ENCODE data around the gene B3GAT1. TPM values are rescaled to one million over a fixed set of nuclear protein-coding genes. Genes with fewer than 3 reads are reported as not detected.
"Not testable (repeated sequence)": the region's sequence is repeated elsewhere in the genome, so short reads cannot be mapped to it uniquely, and the experiment has no call there.

The B3GAT1 gene
- polyA plus RNA-seq, 4 donors: 2.5 to 5.5 (median 4.1) TPM

- DNase-seq (ENCODE audit: low read depth in 4 of 4, low spot score in 2 of 4): no peak
Observed at GRCh38 chr11:134358856-134359490, 53.1 kb downstream of the B3GAT1 start.

DNA sequence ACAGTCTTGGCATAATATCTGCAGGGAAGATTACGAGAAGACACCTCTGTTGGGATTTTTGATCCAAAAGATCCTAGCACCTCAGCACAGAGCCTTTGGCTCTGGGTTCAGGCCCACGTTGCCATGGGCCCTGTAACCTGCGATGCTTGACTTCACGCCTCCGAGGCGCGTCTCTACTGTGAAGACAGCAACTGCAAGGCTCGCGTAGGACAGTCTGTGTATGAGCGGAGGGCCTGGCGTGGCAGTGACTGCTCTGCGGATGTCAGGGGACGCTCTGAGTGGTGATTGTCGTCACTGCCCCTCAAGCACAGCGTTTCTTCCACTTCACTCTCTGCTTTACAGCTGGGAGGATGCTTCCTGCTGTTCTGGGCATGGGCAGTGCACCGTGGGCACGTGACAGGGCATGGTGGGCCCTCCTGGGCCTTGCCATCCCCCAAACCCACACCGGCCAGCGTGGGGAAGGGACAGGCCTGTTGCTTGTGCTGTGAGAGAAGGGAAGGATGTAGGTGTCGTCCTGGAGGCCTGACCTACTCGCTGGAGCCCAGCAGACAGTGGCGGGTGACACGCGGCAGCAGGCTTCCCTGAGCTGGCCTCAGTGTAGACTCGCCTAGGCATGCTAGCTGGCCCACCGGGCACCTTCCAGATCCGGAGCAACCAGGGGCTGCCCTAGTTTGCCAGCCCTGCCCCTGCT is 53.7 kb downstream of the B3GAT1 start:
- DNase-seq (ENCODE audit: low read depth in 4 of 4, low spot score in 2 of 4): no peak

- no peak for DNase-seq (ENCODE audit: low read depth in 4 of 4, low spot score in 2 of 4)
Observed at GRCh38 chr11:134357545-134357839, 54.5 kb downstream of the B3GAT1 start.

- no peak for DNase-seq (ENCODE audit: low read depth in 4 of 4, low spot score in 2 of 4)
Observed at GRCh38 chr11:134356656-134357544, 55.1 kb downstream of the B3GAT1 start.

DNA sequence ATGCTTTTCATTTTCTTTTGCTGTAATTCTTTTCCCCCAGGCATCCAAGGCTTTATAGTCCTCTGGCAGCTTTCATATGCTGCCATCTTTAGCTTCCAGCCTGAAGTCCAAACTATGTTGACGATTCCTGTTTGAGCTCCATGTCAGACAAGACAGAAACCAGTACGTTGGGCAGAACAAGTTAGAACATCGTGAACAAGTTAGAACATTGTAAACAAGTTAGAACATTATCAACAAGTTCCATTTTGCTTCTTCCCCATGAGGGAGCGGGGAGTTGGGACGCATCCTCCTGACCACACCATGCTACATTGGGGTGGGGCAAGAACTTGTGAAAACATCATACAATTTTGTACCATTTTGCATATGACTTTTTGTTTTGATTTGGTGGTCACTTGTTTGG is 56.4 kb downstream of the B3GAT1 start:
- DNase-seq (ENCODE audit: low read depth in 4 of 4, low spot score in 2 of 4): no peak

DNA sequence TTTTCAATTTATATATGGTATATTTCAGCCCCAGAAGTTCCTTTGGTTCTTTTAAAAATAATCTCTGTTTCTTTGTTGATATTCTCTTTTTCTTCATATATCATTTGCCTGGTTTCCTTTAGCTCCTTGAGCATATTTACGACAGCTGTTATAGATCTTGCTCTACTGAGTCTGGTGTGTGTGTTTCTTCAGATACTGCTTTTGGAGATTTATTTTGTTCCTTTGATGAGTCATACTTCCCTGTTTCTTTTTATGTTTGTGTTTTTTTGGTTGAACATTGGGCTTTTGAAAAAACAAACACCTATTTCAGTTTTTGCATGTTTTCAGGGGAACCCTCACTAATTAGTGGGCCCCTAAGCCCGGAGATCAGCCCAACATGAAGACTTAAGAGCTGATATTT is 56.9 kb downstream of the B3GAT1 start:
- DNase-seq (ENCODE audit: low read depth in 4 of 4, low spot score in 2 of 4): no peak

GRCh38 chr11:134352111-134352510 is 59.9 kb downstream of the B3GAT1 start:
- no peak for DNase-seq (ENCODE audit: low read depth in 4 of 4, low spot score in 2 of 4)

DNA sequence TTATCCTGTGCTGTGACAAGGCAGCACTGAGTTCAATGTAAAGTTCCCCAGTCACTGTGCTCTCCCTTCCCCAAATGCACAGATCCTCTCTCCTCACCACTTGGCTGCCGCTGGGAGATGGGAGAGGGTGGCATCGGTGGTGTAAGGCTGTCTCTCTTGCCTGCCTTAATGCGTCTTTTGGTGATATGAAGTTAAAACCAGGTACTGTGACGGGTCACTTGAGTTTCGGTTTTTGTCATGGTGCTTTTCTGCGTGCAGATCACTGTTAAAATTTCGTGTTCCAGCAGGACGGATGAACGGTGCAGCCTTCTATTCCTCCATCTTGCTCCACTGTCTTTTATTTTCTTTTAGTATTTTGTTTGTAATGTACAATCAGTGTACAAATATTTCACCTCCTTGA is 61.7 kb downstream of the B3GAT1 start:
- no peak for DNase-seq (ENCODE audit: low read depth in 4 of 4, low spot score in 2 of 4)

DNA sequence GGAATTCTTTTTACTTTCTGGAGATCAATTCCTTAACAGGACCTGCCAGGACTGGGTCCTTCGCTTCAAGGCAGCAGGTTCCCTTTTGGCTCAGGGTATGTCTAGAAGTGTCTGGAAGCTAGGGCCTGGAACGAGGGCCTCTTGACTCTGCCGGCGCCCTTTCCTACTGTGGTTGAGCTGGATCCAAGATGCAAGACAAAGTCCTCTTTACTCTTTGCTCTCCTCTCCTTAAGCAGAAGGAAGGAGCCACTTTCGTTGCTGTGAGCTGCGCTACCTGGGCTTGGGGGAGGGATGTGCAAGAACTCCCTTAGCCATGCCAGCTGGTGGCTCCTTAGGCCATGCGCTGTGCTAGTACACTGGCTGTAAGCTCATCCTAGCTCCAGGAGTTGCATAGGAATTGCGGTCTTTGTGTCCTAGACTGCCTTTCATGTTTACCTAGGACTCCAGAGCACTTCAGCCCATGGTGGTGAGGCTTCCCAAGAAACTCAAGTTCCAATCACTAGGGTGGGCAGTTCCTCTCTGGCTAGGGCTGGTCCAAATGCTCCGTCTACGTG is 62.2 kb downstream of the B3GAT1 start:
- no peak for DNase-seq (ENCODE audit: low read depth in 4 of 4, low spot score in 2 of 4)

GRCh38 chr11:134349109-134349801 is 62.8 kb downstream of the B3GAT1 start:
- no peak for DNase-seq (ENCODE audit: low read depth in 4 of 4, low spot score in 2 of 4)

GRCh38 chr11:134347441-134347840 is 64.6 kb downstream of the B3GAT1 start:
- no peak for DNase-seq (ENCODE audit: low read depth in 4 of 4, low spot score in 2 of 4)

DNA sequence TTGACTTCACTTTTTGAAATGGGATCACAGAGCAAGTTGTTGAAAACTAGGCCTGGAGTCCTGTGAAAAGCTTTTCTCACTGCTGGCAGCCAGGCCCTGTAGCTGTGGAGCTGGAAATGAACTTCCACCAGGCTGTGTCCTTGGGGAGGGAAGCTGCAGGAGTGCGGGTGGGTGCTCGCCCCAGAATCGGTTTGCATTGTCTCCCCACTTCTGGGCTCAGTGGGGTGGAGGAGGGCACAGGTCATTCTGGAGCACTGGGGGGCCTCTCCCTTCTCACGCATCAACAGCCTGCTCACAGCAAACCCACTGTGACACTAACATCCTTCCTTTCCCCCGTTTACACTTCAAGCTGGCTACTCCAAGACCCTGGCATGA is 65.1 kb downstream of the B3GAT1 start:
- DNase-seq (ENCODE audit: low read depth in 4 of 4, low spot score in 2 of 4): no peak

GRCh38 chr11:134346101-134346975 is 65.7 kb downstream of the B3GAT1 start:
- no peak for DNase-seq (ENCODE audit: low read depth in 4 of 4, low spot score in 2 of 4)

GRCh38 chr11:134345237-134345550 is 66.8 kb downstream of the B3GAT1 start:
- no peak for DNase-seq (ENCODE audit: low read depth in 4 of 4, low spot score in 2 of 4)

DNA sequence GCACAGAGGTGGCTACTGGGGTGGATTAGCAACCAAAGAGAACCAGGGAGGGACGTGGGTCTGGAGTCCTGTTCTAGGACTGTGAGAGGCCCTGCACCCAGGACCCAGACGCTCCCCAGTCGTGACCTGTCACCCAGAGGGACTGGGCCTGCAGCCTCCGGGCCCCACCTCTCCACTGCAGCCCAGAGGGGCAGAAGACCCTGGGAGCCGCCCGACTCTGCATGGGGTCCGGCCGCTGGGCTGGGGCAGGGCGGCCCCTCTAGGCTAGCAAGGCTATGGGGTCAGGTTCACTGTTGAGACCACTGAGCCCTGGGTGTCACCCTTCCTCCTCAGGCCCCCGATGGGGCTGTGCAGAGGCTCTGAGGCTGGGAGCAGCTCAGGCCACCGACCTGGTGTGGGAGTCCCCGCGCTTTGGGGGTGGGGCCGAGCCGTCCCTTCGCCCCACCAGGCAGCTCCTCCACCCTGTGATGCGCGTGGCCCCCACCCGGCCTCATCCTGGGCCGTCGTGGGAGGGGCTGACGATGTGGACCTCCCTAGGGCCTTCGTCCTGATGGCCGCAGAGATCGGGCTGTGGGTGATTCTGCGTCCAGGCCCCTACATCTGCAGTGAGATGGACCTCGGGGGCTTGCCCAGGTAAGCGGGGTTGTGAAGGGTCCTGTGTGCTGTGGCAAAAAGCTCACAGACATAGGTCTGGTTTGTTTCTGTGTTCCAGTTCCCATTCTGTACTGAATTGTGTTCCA is 67.4 kb downstream of the B3GAT1 start:
- not testable (repeated sequence) for DNase-seq (ENCODE audit: low read depth in 4 of 4, low spot score in 2 of 4)

GRCh38 chr11:134343646-134344045 is 68.4 kb downstream of the B3GAT1 start:
- no peak for DNase-seq (ENCODE audit: low read depth in 4 of 4, low spot score in 2 of 4)

DNA sequence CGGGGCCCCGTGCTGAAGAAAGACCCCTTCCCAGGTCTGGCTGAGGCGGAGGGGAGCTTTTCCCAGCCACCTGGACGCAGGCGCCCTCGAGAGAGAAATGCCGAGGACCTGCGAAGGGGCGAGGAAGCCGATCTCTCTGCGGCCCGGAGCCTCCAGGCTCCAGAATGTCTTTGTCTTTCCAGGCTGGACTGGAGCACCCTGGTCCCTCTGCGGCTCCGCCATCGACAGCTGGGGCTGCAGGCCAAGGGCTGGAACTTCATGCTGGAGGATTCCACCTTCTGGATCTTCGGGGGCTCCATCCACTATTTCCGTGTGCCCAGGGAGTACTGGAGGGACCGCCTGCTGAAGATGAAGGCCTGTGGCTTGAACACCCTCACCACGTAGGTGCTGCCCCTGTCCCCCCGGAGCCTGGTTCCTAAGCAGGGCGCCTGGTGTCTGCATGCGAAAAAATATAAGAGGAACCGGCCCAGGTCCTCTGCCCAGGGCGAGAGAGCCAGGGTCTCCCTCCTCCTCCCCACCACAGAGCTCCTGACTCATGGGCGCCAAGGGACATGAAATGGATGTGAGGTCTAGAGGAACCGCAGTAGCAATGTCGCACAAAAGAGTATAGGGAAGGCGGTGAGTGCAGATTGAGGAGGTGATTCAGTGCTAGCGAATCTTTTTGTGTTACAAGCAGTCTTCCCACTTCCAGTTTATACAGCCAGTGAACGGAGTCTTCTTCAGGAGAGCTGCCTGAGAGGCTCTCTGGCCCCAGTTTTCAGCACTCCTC is 69.3 kb downstream of the B3GAT1 start:
- DNase-seq (ENCODE audit: low read depth in 4 of 4, low spot score in 2 of 4): no peak

GRCh38 chr11:134341805-134342571 is 70.1 kb downstream of the B3GAT1 start:
- no peak for DNase-seq (ENCODE audit: low read depth in 4 of 4, low spot score in 2 of 4)

Measured in left renal cortex interstitium (tissue), 4 donors.